Kidney (tissue), 14 donors: ENCODE results near the gene SYNGR1. TPM values are rescaled to one million over a fixed set of nuclear protein-coding genes. Genes with fewer than 3 reads are reported as not detected.
A peak's percentile ranks its signal among the peaks of the same experiment; 100 is the strongest.
"Not testable (repeated sequence)": the region's sequence is repeated elsewhere in the genome, so short reads cannot be mapped to it uniquely, and the experiment has no call there.

ENCODE experiments used
- DNase-seq, 5 donors: peaks; one replicate each; pipeline ENCODE4 v3.0.0-alpha.2; 2013 to 2020
- FAIRE-seq: peaks from 2 replicates; lab custom pipeline; 2012; peaks lifted over from hg19 to GRCh38; lab: Jason Lieb, UNC
- H3K27ac ChIP-seq, 2 donors: one replicate each; pipeline ENCODE4 v1.7.0; 2013; ENCODE audit warnings: low read depth in 2 of 2, low read length in 2 of 2, inconsistent platforms in 1 of 2
- H3K27me3 ChIP-seq: one replicate; pipeline ENCODE4 v1.7.1; 2013; ENCODE audit warnings: low read length, inconsistent platforms; ENCODE audit not compliant: control insufficient read depth, insufficient read depth
- H3K36me3 ChIP-seq, 3 donors: one replicate each; pipeline versions ENCODE4 v1.7.0 to v1.7.1; 2013; ENCODE audit warnings: low read length in 3 of 3, control low read depth in 1 of 3, inconsistent platforms in 1 of 3; ENCODE audit not compliant: insufficient read depth in 3 of 3, control insufficient read depth in 2 of 3
- H3K4me1 ChIP-seq, 3 donors: one replicate each; pipeline versions ENCODE4 v1.7.0 to v1.7.1; 2013; ENCODE audit warnings: low read length in 3 of 3, inconsistent platforms in 1 of 3, low read depth in 1 of 3; ENCODE audit not compliant: control insufficient read depth in 2 of 3, insufficient read depth in 2 of 3
- H3K4me3 ChIP-seq, 3 donors: one replicate each; pipeline versions ENCODE4 v1.7.0 to v1.8.1; 2013; ENCODE audit warnings: low read length in 3 of 3, control low read depth in 1 of 3, inconsistent platforms in 1 of 3
- H3K9ac ChIP-seq, 3 donors: one replicate each; pipeline versions ENCODE4 v1.7.0 to v1.7.1; 2013; ENCODE audit warnings: low read length in 3 of 3, control low read depth in 1 of 3, inconsistent platforms in 1 of 3
- H3K9me3 ChIP-seq, 3 donors: one replicate each; pipeline versions ENCODE4 v1.7.0 to v1.7.1; 2013; ENCODE audit warnings: low read length in 3 of 3, control low read depth in 1 of 3, inconsistent platforms in 1 of 3; ENCODE audit not compliant: control insufficient read depth in 2 of 3, insufficient read depth in 1 of 3
- intact Hi-C: fragments of 100-400 bp; cut with DNase I; formaldehyde crosslinking; loops from one replicate; pipeline ENCODE4 v1.11.1; 2022
- polyA plus RNA-seq: library from polyadenylated mRNA; stranded (reverse); fragments of 350-450 nt; fragmentation: Illumina TruSeq; extraction: RNeasy Lipid Tissue Mini Kit (QIAGEN cat#74804); gene quantifications from one replicate; pipeline ENCODE4 v1.2.3, GENCODE V29; 2014; ENCODE audit warnings: low read depth, low replicate concordance; ENCODE audit not compliant: insufficient read depth
- total RNA-seq: library from RNA; stranded (reverse); fragmentation: NEBNext Ultra II Directional; extraction: Animal tissue kit (Norgen Biotek cat#: 25700); gene quantifications from one replicate; pipeline ENCODE4 v1.2.1, GENCODE V29; 2021
- TF ChIP-seq, protein P1 (sequence below): IDR thresholded peaks from 3 replicates; pipeline ENCODE4 v1.5.1; 2012; ENCODE audit warnings: mild to moderate bottlenecking, moderate library complexity, borderline replicate concordance; ENCODE audit not compliant: insufficient read depth; ENCODE audit errors: extremely low read depth
- donor health status: control.
- donor health status: control.
- donor health status: control.
- donor health status: control.
- donor health status: control.
- donor health status: DM: yes; HTN: yes; CAD: no.
- donor health status: Normal renal cell carcinoma (clear cell type).

Gene SYNGR1
- total and polyA plus RNA-seq, 2 donors from 2014 or later, result 21.5 to 43.0 TPM

DNA sequence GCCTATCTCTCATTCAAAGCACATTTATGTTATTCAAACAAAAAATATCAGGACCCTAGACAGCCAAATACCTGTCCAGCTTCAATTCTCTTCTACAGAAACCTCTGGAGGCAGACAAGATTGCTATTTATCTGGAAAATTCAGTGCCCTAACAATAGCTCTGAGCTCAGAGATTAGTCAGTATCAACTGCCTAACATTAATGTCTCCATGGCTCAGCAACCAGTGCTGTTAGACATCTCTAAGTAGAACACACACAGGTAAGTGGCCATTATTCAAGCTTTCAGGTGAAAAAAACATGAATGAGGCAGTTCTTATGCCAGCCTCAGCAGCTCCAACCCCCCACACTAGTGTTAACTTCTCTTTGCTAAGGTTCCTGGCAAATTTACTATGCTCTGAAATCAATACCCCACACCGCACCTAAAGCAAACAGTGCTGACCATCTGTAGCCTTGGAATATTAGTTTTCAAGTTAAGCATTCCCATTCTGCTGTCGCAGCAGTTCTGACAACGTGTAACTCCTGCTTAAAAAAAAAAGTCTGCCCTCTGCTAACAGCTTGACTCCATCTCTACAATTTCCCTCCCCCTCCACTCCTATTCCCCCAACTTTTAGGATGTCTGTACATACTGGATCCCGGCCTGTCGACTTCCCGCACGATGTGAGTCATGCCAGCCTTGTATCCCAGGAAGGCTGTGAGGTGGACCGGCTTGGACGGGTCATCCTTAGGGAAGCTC is 31.9 kb upstream of the SYNGR1 start:
- H3K9me3 ChIP-seq, result no peaks in the 10 kb centered on the region
- peak overlapping the region; percentile 93 to 99 (median 93) for H3K9ac ChIP-seq
- TF ChIP-seq, protein P1, sequence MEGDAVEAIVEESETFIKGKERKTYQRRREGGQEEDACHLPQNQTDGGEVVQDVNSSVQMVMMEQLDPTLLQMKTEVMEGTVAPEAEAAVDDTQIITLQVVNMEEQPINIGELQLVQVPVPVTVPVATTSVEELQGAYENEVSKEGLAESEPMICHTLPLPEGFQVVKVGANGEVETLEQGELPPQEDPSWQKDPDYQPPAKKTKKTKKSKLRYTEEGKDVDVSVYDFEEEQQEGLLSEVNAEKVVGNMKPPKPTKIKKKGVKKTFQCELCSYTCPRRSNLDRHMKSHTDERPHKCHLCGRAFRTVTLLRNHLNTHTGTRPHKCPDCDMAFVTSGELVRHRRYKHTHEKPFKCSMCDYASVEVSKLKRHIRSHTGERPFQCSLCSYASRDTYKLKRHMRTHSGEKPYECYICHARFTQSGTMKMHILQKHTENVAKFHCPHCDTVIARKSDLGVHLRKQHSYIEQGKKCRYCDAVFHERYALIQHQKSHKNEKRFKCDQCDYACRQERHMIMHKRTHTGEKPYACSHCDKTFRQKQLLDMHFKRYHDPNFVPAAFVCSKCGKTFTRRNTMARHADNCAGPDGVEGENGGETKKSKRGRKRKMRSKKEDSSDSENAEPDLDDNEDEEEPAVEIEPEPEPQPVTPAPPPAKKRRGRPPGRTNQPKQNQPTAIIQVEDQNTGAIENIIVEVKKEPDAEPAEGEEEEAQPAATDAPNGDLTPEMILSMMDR, result no peak
- H3K4me3 ChIP-seq, result peak overlapping the region; percentile 93 to 97 (median 93)
- H3K27ac ChIP-seq, result peak overlapping the region; percentile 59 to 97
- H3K27me3 ChIP-seq, result no peaks in the 10 kb centered on the region
- H3K4me1 ChIP-seq, result peaks cover 8 to 33% (median 20%) of the 10 kb centered on the region in 3 donors
- H3K36me3 ChIP-seq, result peaks cover 19 to 52% (median 36%) of the 10 kb centered on the region in 3 donors
- DNase-seq (no peak), FAIRE-seq (no peak)
- intact Hi-C loops, result no loop called here

- Histone ChIP-seq H3K36me3 (peaks cover 19 to 45% (median 30%) of the 10 kb centered on the region in 3 donors), H3K9ac (peak overlapping the region; percentile 93 to 99 (median 93)), H3K27me3 (no peaks in the 10 kb centered on the region), H3K9me3 (no peaks in the 10 kb centered on the region), H3K27ac (peak overlapping the region; percentile 95 to 97), H3K4me1 (peaks cover 8 to 33% (median 20%) of the 10 kb centered on the region in 3 donors), H3K4me3 (peak overlapping the region; percentile 93 to 97 (median 93))
- DNase-seq (peak in 1 of 5 donors; percentile 82), FAIRE-seq (no peak)
- intact Hi-C loops, result no loop called here
- TF ChIP-seq, protein P1, result no peak
These were observed 31.1 kb upstream of the SYNGR1 start for GRCh38 chr22:39318507-39319283.

DNA sequence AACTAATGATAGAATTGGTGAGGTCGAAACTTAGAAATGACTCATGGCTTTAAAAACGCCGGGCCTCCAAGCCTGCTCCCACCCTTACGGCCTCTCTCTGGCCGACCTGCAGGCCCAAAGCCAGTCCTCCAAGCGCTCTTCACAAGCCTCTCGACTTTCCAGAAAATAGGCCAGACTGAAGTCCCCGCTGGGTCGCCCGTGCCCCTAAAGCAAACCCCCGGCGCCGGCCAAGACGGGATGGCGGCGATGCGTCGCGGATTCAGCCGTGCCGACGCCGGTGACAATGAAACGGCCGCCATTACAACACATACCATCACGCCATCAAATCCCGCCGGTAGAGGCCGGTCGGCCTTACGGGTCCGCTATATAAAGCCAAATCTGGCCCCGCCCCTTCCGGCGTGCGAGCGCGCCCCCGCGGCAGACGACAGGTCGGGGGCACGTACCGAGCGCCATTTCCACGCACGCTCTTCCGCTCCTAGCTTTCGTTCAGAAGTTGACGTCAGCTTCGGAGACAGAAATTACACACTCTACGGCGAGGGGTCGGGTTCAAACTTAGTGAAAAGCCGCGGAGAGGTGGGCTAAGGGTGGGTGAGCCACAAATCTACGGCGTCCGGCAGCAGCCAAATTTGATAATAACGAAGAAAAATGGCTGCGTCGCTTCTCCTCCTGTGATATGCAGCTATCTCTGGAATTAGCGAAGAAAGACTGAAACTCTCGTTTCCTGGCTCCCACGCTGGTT is 30.3 kb upstream of the SYNGR1 start, which contains the start of gene RPL3:
RPL3 (minus strand) TSS at position 340 of the 739 bp plus-strand sequence; CDS start at position 314, 26 bp downstream.
- TF ChIP-seq, protein P1, result peak; percentile 26
- peak within 1 kb of the TSS; percentile 93 to 97 (median 93) for H3K4me3 ChIP-seq

GRCh38 chr22:39320616-39321029 is 29.2 kb upstream of the SYNGR1 start:
- H3K9me3 ChIP-seq, H3K9ac ChIP-seq, DNase-seq, H3K27me3 ChIP-seq, intact Hi-C loops, FAIRE-seq, H3K27ac ChIP-seq: not testable (repeated sequence)
- H3K36me3 ChIP-seq, result peaks cover 11 to 25% (median 12%) of the 10 kb centered on the region in 3 donors
- peak overlapping the region in 1 of 3 donors; percentile 93 for H3K4me3 ChIP-seq
- peaks cover 8 to 25% (median 20%) of the 10 kb centered on the region in 3 donors for H3K4me1 ChIP-seq

More for the DNA sequence above, 30.3 kb upstream of the SYNGR1 start, which contains the start of gene RPL3:
- Histone ChIP-seq H3K9me3 (no peaks in the 10 kb centered on the region), H3K4me1 (peaks cover 8 to 31% (median 20%) of the 10 kb centered on the region in 3 donors), H3K27me3 (no peaks in the 10 kb centered on the region), H3K27ac (peak within 1 kb of the TSS; percentile 97 to 99), H3K9ac (peak within 1 kb of the TSS; percentile 93 to 100 (median 97)), H3K36me3 (peaks cover 19 to 37% (median 22%) of the 10 kb centered on the region in 3 donors)
- intact Hi-C loops, result no loop called here
- DNase-seq (peak; percentile 98 to 100 (median 99)), FAIRE-seq (peak; percentile 96)
